ENCODE results near the gene LYZL2.

The LYZL2 gene

DNA sequence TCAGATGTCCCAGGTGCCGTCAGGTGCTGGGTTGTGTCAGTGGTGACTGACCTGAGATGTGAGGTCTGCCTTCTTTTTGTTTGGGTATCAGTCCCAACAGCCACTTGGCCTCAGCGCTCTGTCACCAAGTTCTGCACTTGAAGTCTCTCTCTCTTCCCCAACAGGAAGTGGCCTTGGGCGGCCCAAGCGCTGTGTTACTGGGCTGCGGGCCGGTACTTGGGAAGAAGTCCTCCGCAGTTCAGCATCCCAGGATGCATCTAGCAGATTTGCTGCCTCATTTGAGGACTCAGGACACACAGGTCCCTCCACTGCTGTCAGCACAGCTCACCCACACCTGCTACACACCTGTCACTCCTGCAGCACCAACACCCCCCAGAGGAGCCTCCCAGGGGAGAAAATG is 40.1 kb downstream of the LYZL2 start:
- no peak for DNase-seq (ENCODE audit: low spot score)
- in situ Hi-C loops (cut with MboI; ENCODE audit: low sequenced_read_pairs, unreplicated experiment) = loop anchor here (5.0 to 25.0 kb wide), 2 partner anchors 197 to 602 kb away; no protein-coding TSS in a partner anchor
- TF ChIP-seq, protein P1, sequence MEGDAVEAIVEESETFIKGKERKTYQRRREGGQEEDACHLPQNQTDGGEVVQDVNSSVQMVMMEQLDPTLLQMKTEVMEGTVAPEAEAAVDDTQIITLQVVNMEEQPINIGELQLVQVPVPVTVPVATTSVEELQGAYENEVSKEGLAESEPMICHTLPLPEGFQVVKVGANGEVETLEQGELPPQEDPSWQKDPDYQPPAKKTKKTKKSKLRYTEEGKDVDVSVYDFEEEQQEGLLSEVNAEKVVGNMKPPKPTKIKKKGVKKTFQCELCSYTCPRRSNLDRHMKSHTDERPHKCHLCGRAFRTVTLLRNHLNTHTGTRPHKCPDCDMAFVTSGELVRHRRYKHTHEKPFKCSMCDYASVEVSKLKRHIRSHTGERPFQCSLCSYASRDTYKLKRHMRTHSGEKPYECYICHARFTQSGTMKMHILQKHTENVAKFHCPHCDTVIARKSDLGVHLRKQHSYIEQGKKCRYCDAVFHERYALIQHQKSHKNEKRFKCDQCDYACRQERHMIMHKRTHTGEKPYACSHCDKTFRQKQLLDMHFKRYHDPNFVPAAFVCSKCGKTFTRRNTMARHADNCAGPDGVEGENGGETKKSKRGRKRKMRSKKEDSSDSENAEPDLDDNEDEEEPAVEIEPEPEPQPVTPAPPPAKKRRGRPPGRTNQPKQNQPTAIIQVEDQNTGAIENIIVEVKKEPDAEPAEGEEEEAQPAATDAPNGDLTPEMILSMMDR (IDR thresholded peaks at IDR 0.05; ENCODE audit: borderline replicate concordance, control extremely low read depth, extremely low read depth, insufficient read depth, missing control alignments) = no peak

DNA sequence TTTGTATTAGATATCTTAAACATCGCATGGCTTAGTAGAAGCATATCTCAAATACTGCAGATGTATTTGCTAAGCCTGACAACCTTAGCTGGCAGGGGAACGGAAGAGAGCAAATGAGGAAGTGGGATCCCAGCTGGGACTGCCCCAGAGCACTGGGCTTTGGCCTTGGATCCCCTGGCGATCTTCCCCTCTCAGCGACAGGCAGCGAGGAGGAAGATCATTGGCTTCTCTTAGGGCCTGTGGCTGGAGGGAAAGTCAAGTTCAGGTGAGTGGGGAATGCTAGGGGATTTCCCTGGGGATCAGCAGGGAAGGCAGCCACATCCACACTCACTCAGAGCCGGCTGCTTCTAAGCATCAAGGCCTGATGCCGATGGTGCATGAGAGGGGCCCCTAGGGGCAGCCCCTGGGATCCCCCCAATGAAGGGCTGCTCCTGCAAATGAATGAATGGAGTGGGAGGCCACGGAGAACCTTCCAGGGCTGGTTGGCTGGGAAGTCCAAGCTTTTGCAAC is 42.0 kb downstream of the LYZL2 start:
- TF ChIP-seq, protein P1 (IDR thresholded peaks at IDR 0.05; ENCODE audit: borderline replicate concordance, control extremely low read depth, extremely low read depth, insufficient read depth, missing control alignments) = no peak
- peak; percentile 69 for DNase-seq (ENCODE audit: low spot score)
- in situ Hi-C loops (cut with MboI; ENCODE audit: low sequenced_read_pairs, unreplicated experiment) = loop anchor here (5.0 to 25.0 kb wide), 2 partner anchors 195 to 600 kb away; no protein-coding TSS in a partner anchor

DNA sequence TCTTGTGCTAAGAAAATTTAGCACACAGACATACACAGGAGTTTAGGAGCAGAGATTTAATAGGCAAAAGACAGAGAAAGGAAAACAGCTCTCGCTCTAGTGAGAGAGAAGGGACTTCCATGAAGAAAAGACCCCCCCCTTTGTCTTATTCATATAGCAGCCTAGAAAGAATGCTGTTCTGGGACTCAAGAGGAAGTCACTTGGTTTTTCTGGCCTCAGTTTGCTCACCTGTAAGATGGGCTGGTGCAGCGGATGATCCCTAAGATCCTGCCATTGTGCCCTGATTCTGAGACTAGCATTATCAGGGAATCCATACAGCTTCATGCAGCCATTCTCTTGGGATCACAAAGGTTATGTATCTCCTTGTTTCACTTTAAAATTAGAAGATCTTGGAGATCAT is 42.7 kb downstream of the LYZL2 start:
- TF ChIP-seq, protein P1 (IDR thresholded peaks at IDR 0.05; ENCODE audit: borderline replicate concordance, control extremely low read depth, extremely low read depth, insufficient read depth, missing control alignments) = no peak
- no peak for DNase-seq (ENCODE audit: low spot score)
- in situ Hi-C loops (cut with MboI; ENCODE audit: low sequenced_read_pairs, unreplicated experiment) = loop anchor here (5.0 to 25.0 kb wide), 2 partner anchors 195 to 600 kb away; no protein-coding TSS in a partner anchor

DNA sequence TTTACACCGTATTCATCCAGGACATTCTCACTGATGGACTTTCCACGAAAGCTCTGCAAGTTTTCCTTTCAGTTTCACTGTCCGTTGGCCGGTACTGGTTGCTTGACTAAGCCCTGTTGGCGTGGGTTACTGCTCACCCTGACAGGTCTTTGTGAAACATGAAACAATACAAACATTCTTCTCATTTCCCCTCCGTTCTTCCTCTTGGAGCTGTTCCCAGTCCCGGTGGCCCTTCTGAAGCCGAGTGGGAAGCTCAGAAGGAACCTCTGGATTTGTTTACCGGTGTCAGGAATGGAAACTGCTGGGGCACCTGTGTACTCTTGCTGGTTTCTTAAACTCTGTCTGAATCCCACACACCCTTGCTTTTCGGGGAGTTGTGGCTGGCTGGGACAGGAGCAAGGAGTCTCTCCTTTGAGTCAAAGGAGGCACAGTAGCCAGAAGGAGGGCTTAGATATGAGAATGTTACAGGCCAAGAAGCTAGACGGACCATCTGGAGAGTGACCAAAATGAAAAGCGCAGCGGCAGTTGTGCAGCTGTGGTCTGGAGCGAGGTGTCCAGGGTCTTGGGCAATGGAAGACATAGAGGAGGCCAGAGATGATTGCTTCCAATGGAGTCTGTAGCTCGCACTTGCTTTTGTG is 45.7 kb downstream of the LYZL2 start:
- DNase-seq (ENCODE audit: low spot score) = peak; percentile 49
- TF ChIP-seq, protein P1 (IDR thresholded peaks at IDR 0.05; ENCODE audit: borderline replicate concordance, control extremely low read depth, extremely low read depth, insufficient read depth, missing control alignments) = no peak
- in situ Hi-C loops (cut with MboI; ENCODE audit: low sequenced_read_pairs, unreplicated experiment) = loop anchor here (25.0 kb wide), 1 partner anchor 597 kb away; no protein-coding TSS in a partner anchor

DNA sequence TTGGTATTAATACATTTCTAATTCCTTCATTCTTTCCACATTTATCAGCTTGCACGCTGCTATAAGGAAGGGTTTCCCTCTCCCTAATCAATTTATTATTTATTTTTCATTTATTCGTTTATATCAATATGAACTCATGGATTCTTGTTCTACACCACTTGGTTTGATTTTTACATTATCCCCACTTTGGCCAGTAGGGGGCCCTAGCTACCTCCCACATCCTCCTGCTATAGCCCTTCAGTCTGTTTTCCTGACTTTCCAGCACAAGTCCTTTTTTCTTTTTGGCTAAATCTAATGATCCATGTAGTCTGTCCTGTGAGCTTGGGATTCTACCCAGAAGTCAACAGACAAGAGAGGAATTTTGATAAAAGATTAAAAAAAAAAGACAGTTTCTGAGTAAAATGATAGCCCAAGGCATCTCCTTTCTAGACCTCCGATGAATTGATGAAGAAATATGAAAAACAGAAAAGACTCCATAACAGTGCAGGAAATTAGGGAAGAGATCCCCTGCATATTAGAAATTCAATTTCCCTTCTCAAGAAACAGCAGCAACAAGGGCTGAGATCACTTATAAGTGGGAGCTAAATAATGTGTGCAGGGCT is 47.7 kb downstream of the LYZL2 start:
- in situ Hi-C loops (cut with MboI; ENCODE audit: low sequenced_read_pairs, unreplicated experiment) = loop anchor here (25.0 kb wide), 1 partner anchor 595 kb away; no protein-coding TSS in a partner anchor
- TF ChIP-seq, protein P1 (IDR thresholded peaks at IDR 0.05; ENCODE audit: borderline replicate concordance, control extremely low read depth, extremely low read depth, insufficient read depth, missing control alignments) = peak; percentile 51
- DNase-seq (ENCODE audit: low spot score) = peak; percentile 52

DNA sequence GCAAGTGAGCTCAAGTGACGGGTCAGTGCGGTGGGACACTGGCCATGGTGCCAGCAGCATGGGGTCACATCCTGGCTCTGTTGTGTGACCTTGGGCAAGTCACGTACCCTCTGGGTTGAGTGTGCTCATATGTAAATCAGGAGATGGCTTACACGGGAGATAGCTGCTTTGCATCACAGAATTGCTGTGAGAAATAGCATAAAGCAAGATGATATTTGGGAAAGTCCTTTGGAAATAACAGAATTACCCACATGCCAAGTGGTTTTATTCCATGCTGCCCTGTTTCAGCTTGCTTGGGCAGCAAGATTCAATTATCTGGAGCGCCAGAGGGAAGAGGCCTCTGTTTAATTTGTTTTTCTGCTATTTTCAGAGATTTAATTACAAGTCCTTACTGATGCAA is 48.9 kb downstream of the LYZL2 start:
- no peak for DNase-seq (ENCODE audit: low spot score)
- in situ Hi-C loops (cut with MboI; ENCODE audit: low sequenced_read_pairs, unreplicated experiment) = loop anchor here (25.0 kb wide), 1 partner anchor 593 kb away; no protein-coding TSS in a partner anchor
- TF ChIP-seq, protein P1 (IDR thresholded peaks at IDR 0.05; ENCODE audit: borderline replicate concordance, control extremely low read depth, extremely low read depth, insufficient read depth, missing control alignments) = no peak
